CD14-positive monocyte (primary cell): ENCODE results near the gene SLC22A5. TPM values are rescaled to one million over a fixed set of nuclear protein-coding genes. Genes with fewer than 3 reads are reported as not detected.

ENCODE experiments used
- DNase-seq, 3 donors: peaks; one replicate each; pipeline ENCODE4 v3.0.0-alpha.2; 2011 to 2022
- H2AFZ ChIP-seq: 2 replicates; pipeline ENCODE4 v1.6.0; 2012; ENCODE audit warnings: mild to moderate bottlenecking, low read depth, low read length, inconsistent platforms; ENCODE audit not compliant: insufficient read depth, poor library complexity, severe bottlenecking
- H3K27ac ChIP-seq, 2 donors: 1 replicate in 1 of 2; 2 replicates in 1 of 2; pipeline ENCODE4 v1.5.1; 2012 to 2013; ENCODE audit warnings: low read length in 2 of 2, control low read depth in 1 of 2, inconsistent platforms in 1 of 2, low read depth in 1 of 2, mild to moderate bottlenecking in 1 of 2
- H3K27me3 ChIP-seq, 2 donors: one replicate each; pipeline versions ENCODE4 v1.6.0 to v1.6.1; 2011 to 2013; ENCODE audit warnings: low read length in 2 of 2; ENCODE audit not compliant: control insufficient read depth in 2 of 2, insufficient read depth in 2 of 2
- H3K36me3 ChIP-seq, 2 donors: replicated peaks in 1 of 2; 1 replicate in 1 of 2; 2 replicates in 1 of 2; pipeline versions ENCODE4 v1.5.1 to v1.6.1; 2012 to 2013; ENCODE audit warnings: low read length in 2 of 2, control low read depth in 1 of 2, inconsistent platforms in 1 of 2, mild to moderate bottlenecking in 1 of 2; ENCODE audit not compliant: insufficient read depth in 2 of 2, control insufficient read depth in 1 of 2
- H3K4me1 ChIP-seq, 2 donors: 1 replicate in 1 of 2; 2 replicates in 1 of 2; pipeline versions ENCODE4 v1.5.1 to v1.6.1; 2012 to 2013; ENCODE audit warnings: low read length in 2 of 2, control low read depth in 1 of 2, inconsistent platforms in 1 of 2, mild to moderate bottlenecking in 1 of 2, moderate library complexity in 1 of 2; ENCODE audit not compliant: insufficient read depth in 2 of 2, control insufficient read depth in 1 of 2
- H3K4me2 ChIP-seq: replicated peaks from 2 replicates; pipeline ENCODE3; 2012; ENCODE audit warnings: low read length, moderate library complexity, mild to moderate bottlenecking; ENCODE audit not compliant: poor library complexity, severe bottlenecking; ENCODE audit errors: extremely low read depth
- H3K4me3 ChIP-seq, 3 experiments: fragments of 200-600 bp in 1 of 3; sonication (generic) in 1 of 3; replicated peaks in 1 of 3; 1 replicate in 2 of 3; 2 replicates in 1 of 3; pipeline ENCODE4 v1.5.1; 2011 to 2013; ENCODE audit warnings: low read length in 3 of 3, mild to moderate bottlenecking in 3 of 3, control low read depth in 2 of 3, low read depth in 2 of 3, inconsistent platforms in 1 of 3, moderate library complexity in 1 of 3
- H3K79me2 ChIP-seq: 2 replicates; pipeline ENCODE4 v1.6.0; 2012; ENCODE audit warnings: mild to moderate bottlenecking, control low read depth, inconsistent platforms, low read length, moderate library complexity; ENCODE audit not compliant: insufficient read depth
- H3K9ac ChIP-seq: 2 replicates; pipeline ENCODE4 v1.6.0; 2017; ENCODE audit warnings: low read length, mild to moderate bottlenecking; ENCODE audit not compliant: insufficient read depth, poor library complexity, severe bottlenecking
- H3K9me3 ChIP-seq, 2 donors: replicated peaks in 1 of 2; 1 replicate in 1 of 2; 2 replicates in 1 of 2; pipeline versions ENCODE4 v1.5.1 to v1.6.1; 2012 to 2013; ENCODE audit warnings: low read length in 2 of 2, control low read depth in 1 of 2; ENCODE audit not compliant: control insufficient read depth in 1 of 2, insufficient read depth in 1 of 2
- H4K20me1 ChIP-seq: 2 replicates; pipeline ENCODE4 v1.6.0; 2012; ENCODE audit warnings: mild to moderate bottlenecking, low read length, control low read depth, moderate library complexity; ENCODE audit not compliant: insufficient read depth
- H3K27ac Mint-ChIP-seq, 7 donors: one replicate each; pipeline ENCODE4 v1.8.0; 2020; ENCODE audit warnings: mild to moderate bottlenecking in 7 of 7, mixed read lengths in 7 of 7, moderate library complexity in 6 of 7, inconsistent platforms in 2 of 7
- H3K27me3 Mint-ChIP-seq, 3 donors: one replicate each; pipeline ENCODE4 v1.8.0; 2021 to 2022; ENCODE audit warnings: low read depth in 3 of 3, mild to moderate bottlenecking in 3 of 3, mixed read lengths in 3 of 3, moderate library complexity in 3 of 3, inconsistent platforms in 1 of 3
- H3K36me3 Mint-ChIP-seq, 2 donors: one replicate each; pipeline ENCODE4 v1.8.0; 2020; ENCODE audit warnings: mixed read lengths in 2 of 2, inconsistent platforms in 1 of 2, mild to moderate bottlenecking in 1 of 2
- H3K4me1 Mint-ChIP-seq: one replicate; pipeline ENCODE4 v1.8.0; 2020; ENCODE audit warnings: mild to moderate bottlenecking, mixed read lengths
- H3K4me3 Mint-ChIP-seq, 2 donors: one replicate each; pipeline ENCODE4 v1.8.0; 2020; ENCODE audit warnings: mild to moderate bottlenecking in 2 of 2, mixed read lengths in 2 of 2, moderate library complexity in 1 of 2
- H3K9me3 Mint-ChIP-seq, 7 donors: one replicate each; pipeline ENCODE4 v1.8.0; 2020 to 2022; ENCODE audit warnings: mixed read lengths in 7 of 7, mild to moderate bottlenecking in 6 of 7, moderate library complexity in 6 of 7, inconsistent platforms in 2 of 7
- WGBS: methylation state at CpG from one replicate; pipeline ENCODE4 v1.1.5; 2013; ENCODE audit warnings: missing lambda C conversion rate; ENCODE audit not compliant: insufficient coverage; 5-methylcytosine and 5-hydroxymethylcytosine counted together
- intact Hi-C, 2 donors: fragments of 100-400 bp; cut with micrococcal nuclease; formaldehyde crosslinking; loops; one replicate each; pipeline versions ENCODE4 v1.15.0 to v1.15.1; 2023
- polyA plus RNA-seq, 3 donors: library from polyadenylated mRNA; depleted of rRNA in 1 of 3; unstranded in 2 of 3; stranded (reverse) in 1 of 3; fragments of 300-500 nt in 2 of 3; fragments of >200 nt in 1 of 3; fragmentation: Illumina TruSeq in 2 of 3; gene quantifications; 1 replicate in 2 of 3; 2 replicates in 1 of 3; pipeline ENCODE4 v1.2.3, GENCODE V29; 2012 to 2021
- TF ChIP-seq, protein P1 (sequence below): fragments of 200-600 bp; IDR thresholded peaks from one replicate; pipeline ENCODE4 v1.8.0; 2022; ENCODE audit warnings: antibody characterized with exemption, mild to moderate bottlenecking

SLC22A5 gene
- polyA plus RNA-seq, 3 donors: 2.4 to 14.6 (median 3.5) TPM

DNA sequence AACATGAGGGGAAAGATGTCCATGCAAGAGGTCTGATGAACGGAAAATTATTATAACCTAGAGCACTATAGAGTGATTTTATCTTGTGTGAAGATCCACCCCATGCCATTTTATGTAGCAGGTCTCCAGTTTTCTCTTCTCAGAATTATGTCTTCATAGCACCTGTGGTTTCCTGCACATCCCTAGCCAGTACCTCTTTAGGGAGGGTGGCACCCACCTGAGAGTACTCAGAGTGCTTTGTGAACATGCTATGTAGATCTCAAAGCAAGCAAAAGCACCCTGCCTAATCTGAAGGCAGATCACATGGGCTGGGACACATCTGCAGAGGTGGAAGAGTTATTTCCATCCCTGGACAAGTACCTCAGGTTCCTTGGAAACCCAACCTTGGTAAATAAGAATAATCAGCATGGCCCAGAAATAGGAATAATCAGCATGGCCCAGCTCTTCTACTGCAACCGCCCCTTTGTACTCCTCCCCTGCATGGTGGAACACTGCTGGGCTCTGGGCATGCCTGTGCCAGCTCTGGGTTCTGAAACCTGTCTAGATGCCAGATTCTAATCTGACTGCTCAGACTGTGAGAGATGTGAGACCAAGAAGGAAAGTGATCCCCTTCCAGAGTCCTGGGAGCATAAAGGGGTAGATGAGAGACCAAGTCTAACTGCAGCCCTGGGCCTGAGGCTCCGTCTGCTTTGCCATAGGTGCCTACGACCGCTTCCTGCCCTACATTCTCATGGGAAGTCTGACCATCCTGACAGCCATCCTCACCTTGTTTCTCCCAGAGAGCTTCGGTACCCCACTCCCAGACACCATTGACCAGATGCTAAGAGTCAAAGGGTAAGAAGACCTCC lies 23.7 kb downstream of the SLC22A5 start:
- H3K4me3 ChIP-seq: no peak overlapping the region
- intact Hi-C loops: no loop called here
- peak overlapping the region in 1 of 7 donors; percentile 76 for H3K27ac Mint-ChIP-seq
- no peaks in the 10 kb centered on the region for H3K79me2 ChIP-seq
- no peak overlapping the region for H3K9ac ChIP-seq
- no peaks in the 10 kb centered on the region for H3K9me3 ChIP-seq
- H3K4me2 ChIP-seq: no peak overlapping the region
- no peaks in the 10 kb centered on the region for H3K9me3 Mint-ChIP-seq
- peaks cover 28 to 40% of the 10 kb centered on the region in 2 donors for H3K36me3 Mint-ChIP-seq
- no peak overlapping the region for H2AFZ ChIP-seq
- no peak overlapping the region for H3K4me3 Mint-ChIP-seq
- peaks cover 15% of the 10 kb centered on the region for H3K4me1 Mint-ChIP-seq
- H3K27me3 Mint-ChIP-seq: no peaks in the 10 kb centered on the region
- no peaks in the 10 kb centered on the region for H3K27me3 ChIP-seq
- H4K20me1 ChIP-seq: no peaks in the 10 kb centered on the region
- DNase-seq: no peak
- TF ChIP-seq, protein P1, sequence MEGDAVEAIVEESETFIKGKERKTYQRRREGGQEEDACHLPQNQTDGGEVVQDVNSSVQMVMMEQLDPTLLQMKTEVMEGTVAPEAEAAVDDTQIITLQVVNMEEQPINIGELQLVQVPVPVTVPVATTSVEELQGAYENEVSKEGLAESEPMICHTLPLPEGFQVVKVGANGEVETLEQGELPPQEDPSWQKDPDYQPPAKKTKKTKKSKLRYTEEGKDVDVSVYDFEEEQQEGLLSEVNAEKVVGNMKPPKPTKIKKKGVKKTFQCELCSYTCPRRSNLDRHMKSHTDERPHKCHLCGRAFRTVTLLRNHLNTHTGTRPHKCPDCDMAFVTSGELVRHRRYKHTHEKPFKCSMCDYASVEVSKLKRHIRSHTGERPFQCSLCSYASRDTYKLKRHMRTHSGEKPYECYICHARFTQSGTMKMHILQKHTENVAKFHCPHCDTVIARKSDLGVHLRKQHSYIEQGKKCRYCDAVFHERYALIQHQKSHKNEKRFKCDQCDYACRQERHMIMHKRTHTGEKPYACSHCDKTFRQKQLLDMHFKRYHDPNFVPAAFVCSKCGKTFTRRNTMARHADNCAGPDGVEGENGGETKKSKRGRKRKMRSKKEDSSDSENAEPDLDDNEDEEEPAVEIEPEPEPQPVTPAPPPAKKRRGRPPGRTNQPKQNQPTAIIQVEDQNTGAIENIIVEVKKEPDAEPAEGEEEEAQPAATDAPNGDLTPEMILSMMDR: no peak
- WGBS: 96% methylated on average over 5 of the region's 6 CpGs
- peaks cover 12 to 17% of the 10 kb centered on the region in 2 donors for H3K4me1 ChIP-seq
- H3K27ac ChIP-seq: no peak overlapping the region
- peaks cover 24 to 70% of the 10 kb centered on the region in 2 donors for H3K36me3 ChIP-seq

DNA sequence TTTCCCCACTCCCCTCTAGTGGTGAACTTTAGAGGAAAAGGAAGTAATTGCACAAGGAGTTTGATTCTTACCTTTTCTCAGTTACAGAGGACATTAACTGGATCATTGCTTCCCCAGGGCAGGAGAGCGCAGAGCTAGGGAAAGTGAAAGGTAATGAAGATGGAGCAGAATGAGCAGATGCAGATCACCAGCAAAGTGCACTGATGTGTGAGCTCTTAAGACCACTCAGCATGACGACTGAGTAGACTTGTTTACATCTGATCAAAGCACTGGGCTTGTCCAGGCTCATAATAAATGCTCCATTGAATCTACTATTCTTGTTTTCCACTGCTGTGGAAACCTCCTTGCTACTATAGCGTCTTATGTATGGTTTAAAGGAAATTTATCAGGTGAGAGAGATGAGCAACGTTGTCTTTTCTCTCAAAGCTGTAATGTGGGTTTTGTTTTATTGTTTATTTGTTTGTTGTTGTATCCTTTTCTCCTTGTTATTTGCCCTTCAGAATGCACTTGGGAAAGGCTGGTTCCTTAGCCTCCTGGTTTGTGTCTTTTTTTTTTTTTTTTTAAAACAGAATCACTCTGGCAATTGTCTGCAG lies 25.3 kb downstream of the SLC22A5 start:
- H3K36me3 ChIP-seq: peaks cover 24 to 63% of the 10 kb centered on the region in 2 donors
- Mint-ChIP-seq H3K9me3 (no peaks in the 10 kb centered on the region), H3K27ac (peak overlapping the region in 1 of 7 donors; percentile 55), H3K4me1 (peaks cover 5% of the 10 kb centered on the region), H3K27me3 (peaks cover 0 to 2% (median 0%) of the 10 kb centered on the region in 3 donors), H3K4me3 (no peak overlapping the region), H3K36me3 (peaks cover 26 to 36% of the 10 kb centered on the region in 2 donors)
- DNase-seq: no peak
- intact Hi-C loops: no loop called here
- no peak overlapping the region for H3K9ac ChIP-seq
- no peak overlapping the region for H2AFZ ChIP-seq
- peaks cover 0 to 2% of the 10 kb centered on the region in 2 donors for H3K4me1 ChIP-seq
- no peaks in the 10 kb centered on the region for H4K20me1 ChIP-seq
- TF ChIP-seq, protein P1: no peak
- no peaks in the 10 kb centered on the region for H3K27me3 ChIP-seq
- 84% methylated on average over 3 of the region's 4 CpGs for WGBS
- H3K4me2 ChIP-seq: no peak overlapping the region
- H3K9me3 ChIP-seq: no peaks in the 10 kb centered on the region
- no peak overlapping the region for H3K27ac ChIP-seq
- no peak overlapping the region for H3K4me3 ChIP-seq
- no peaks in the 10 kb centered on the region for H3K79me2 ChIP-seq
